Hematopoietic multipotent progenitor cell treated with erythropoietin and hydrocortisone succinate and interleukin-3 and kit ligand, for 17 days (in vitro differentiated cells): ENCODE results near the gene NDUFV3.
"Not testable (repeated sequence)": the region's sequence is repeated elsewhere in the genome, so short reads cannot be mapped to it uniquely, and the experiment has no call there.

Experiments used
- DNase-seq: peaks from one replicate; pipeline ENCODE4 v3.0.0-alpha.2; 2015; ENCODE audit warnings: low spot score

Gene NDUFV3

GRCh38 chr21:42936360-42936759 lies 43.3 kb downstream of the NDUFV3 start:
- not testable (repeated sequence) for DNase-seq

GRCh38 chr21:42937034-42937940 lies 44.2 kb downstream of the NDUFV3 start:
- not testable (repeated sequence) for DNase-seq

DNA sequence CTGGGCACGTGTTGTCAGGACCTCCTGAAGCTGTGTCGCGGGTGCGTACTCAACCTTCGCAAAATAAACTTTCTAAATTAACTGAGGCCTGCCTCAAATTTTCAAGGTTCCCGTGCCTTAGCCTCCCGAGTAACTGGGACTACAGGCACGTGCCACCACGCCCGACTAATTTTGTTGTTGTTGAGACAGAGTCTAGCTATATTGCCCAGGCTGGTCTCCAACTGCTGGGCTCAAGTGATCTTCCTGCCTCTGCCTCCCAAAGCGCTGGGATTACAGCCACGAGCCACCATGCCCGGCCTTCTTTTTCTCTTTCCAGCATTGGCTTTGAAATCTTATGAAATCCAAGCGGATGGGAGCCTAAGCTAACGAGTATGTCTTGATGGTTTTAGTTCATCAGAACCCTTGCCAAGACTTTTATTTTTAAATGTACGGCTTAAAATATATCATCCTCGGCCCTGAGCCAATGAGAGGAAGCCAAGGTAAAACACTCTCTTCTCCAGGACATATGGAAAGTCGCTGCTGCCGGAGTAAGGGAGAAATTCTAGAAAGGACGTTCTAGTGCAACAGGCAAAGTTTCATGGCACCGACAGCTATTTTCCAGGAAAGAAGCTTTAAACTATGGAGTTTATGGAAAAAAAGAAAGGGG lies 45.0 kb downstream of the NDUFV3 start:
- DNase-seq = no peak

DNA sequence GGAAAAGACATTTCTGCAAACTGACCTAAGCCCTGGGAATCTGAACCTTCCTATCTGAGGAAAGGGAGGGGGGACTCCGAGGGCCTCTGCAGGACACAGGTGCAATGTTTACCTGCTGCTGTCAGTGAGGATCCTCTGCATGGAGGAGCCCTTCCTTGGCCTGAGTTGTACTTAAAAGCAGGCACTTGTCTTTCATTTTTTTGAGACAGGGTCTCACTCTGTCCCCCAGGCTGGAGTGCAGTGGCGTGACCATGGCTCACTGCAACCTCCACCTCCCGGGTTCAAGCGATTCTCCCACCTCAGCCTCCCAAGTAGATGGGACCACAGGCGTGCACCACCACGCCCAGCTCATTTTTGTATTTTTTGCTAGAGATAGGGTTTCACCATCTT lies 45.5 kb downstream of the NDUFV3 start:
- DNase-seq = not testable (repeated sequence)

GRCh38 chr21:42939582-42940413 lies 46.7 kb downstream of the NDUFV3 start:
- DNase-seq = no peak

GRCh38 chr21:42941696-42942085 lies 48.6 kb downstream of the NDUFV3 start:
- DNase-seq = no peak

- DNase-seq = no peak
Observed at GRCh38 chr21:42942244-42942643, 49.1 kb downstream of the NDUFV3 start.

GRCh38 chr21:42949094-42949755 lies 56.1 kb downstream of the NDUFV3 start:
- not testable (repeated sequence) for DNase-seq

- DNase-seq = not testable (repeated sequence)
Observed at GRCh38 chr21:42951193-42951592, 58.1 kb downstream of the NDUFV3 start.

- DNase-seq = no peak
Observed at GRCh38 chr21:42956824-42957630, 63.9 kb downstream of the NDUFV3 start.

GRCh38 chr21:42958122-42958521 lies 65.0 kb downstream of the NDUFV3 start:
- DNase-seq = not testable (repeated sequence)

GRCh38 chr21:42959728-42960127 lies 66.6 kb downstream of the NDUFV3 start:
- no peak for DNase-seq

- DNase-seq = no peak
Observed at GRCh38 chr21:42962380-42963007, 69.4 kb downstream of the NDUFV3 start.
